OCI-LY1 (cell line): ENCODE results near the gene TTC39C.

ENCODE experiments used
- CTCF ChIP-seq: fragments of 200-600 bp; sonication (generic), shearing (Covaris generic); IDR thresholded peaks from 2 replicates; pipeline ENCODE4 v1.5.1; 2017; ENCODE audit warnings: mild to moderate bottlenecking, antibody characterized with exemption, low read length, moderate library complexity, mixed read lengths
- EZH2 ChIP-seq: fragments of 200-600 bp; sonication (generic), shearing (Covaris generic); IDR thresholded peaks from 2 replicates; pipeline ENCODE4 v1.8.0; 2017; ENCODE audit warnings: borderline replicate concordance, mixed run types, mild to moderate bottlenecking, antibody characterized with exemption, low read length, moderate library complexity, mixed read lengths

- TF ChIP-seq CTCF = no peak
- TF ChIP-seq EZH2 = no peak
Measured at GRCh38 chr18:24120676-24121075, 106.1 kb downstream of the TTC39C start.
